ENCODE data around the gene SLC7A7.
"Not testable (repeated sequence)": the region's sequence is repeated elsewhere in the genome, so short reads cannot be mapped to it uniquely, and the experiment has no call there.

SLC7A7 gene

DNA sequence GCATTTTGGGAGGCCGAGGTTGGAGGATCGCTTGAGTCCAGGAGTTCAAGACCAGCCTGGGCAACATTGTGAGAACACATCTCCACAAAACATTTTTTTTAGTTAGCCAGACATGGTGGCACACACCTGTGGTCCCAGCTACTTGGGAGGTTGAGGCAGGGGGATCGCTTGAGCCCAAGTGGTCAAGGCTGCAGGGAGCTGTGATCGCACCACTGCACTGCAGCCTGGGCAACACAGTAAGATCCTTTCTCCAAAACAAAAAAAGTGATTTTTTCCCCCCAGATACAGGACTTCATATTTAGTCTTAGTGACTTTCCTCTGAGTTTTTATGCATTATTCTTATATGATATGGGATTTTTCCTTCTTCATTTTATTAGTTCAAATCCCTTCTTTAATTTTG is 28.6 kb downstream of the SLC7A7 start:
- DNase-seq = no peak

DNA sequence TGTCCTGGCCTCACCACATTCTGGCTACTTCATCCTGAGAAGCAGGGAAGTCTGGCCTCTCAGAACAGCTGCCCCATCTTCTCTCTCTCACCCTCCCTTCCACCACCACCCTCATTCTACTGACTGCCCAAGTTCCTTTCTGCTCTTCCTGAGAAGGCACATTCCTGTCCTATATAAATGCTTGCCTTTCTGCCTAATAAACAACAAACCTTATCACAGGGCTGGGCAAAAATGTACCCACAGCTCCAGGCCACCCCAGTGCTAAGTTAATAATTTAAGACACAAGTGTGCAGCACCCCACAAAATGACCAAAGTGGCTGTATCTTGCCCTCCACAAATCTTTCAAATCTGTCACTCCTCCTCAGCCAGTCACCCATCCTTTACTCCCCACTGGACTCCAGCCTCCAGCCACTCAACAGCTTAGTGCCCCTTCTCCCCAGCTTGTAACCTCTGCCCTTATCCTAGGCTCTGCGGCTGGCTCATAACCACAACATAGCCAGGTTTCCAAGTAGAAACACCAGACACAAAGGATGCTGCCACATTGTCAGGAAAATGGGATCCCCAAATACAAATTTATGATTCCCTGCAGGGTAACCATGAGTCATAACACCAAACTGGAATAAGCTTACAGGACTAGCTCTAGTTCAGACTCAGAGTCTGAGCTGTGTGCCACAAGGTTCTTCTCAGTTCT is 33.8 kb downstream of the SLC7A7 start:
- DNase-seq = peak in 1 of 4 experiments; percentile 34

DNA sequence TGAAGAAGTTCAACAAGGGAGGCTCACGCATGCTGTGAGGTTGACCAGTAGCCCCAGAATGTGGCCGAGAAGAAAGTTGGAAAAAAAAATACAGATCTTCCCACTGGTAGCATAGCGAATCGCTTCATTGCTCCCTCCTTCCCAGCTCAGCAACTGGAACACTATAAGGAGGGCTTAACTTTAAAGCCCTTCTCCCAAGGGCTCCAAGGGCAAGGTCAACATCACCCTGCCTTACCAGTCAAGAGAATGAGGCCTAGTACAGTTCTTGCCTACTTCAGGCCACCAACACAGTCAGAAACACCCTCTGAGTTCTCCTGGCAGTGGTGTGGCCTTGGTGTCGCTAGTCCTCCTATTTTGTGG is 34.3 kb downstream of the SLC7A7 start:
- no peak for DNase-seq

DNA sequence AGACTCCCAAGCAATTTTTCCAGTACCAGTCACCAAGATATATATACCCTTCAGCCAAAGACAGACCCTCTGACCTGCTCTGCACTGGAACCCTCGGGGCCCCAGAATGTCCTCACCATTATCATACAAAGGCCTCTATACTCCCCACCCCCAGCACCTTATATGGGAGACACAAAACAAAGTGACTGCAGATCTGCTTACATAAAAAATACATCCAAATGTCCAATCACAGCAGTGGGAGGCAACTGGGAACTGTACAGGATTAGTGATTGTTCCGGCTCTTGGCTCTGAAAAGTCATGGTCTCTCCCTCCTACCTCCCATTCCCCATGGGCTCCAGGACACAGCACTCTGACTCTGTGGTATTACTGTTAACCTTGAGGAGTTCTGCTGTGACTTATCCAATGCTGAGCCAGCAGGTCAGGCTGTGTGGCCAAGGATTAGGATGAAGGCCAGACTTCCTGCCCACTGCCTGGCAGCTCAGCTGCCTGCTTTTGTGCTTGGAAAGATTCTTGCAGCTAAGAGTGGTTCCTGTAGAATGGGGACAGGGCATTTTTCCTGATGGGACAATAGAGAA is 35.0 kb downstream of the SLC7A7 start:
- peak in 1 of 4 experiments; percentile 30 for DNase-seq

DNA sequence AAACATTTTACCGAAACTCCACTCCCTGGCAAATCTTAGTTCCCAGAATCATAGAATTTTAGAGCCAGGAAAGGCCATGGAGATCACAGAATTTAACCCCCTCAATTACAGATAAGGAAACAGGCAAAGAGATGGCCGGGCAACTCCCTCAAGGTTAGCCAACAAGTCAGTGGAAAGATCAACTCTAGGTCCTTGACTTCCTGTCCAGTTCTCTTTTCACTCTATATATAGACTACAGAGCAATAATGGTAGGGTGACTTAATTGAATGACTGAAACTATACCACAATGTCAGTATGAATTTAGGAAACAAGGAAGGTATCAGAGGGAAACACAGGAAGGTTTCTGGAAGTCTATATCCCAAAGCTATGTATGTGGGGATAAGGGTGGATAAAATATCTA is 37.2 kb downstream of the SLC7A7 start:
- peak in 1 of 4 experiments; percentile 25 for DNase-seq

DNA sequence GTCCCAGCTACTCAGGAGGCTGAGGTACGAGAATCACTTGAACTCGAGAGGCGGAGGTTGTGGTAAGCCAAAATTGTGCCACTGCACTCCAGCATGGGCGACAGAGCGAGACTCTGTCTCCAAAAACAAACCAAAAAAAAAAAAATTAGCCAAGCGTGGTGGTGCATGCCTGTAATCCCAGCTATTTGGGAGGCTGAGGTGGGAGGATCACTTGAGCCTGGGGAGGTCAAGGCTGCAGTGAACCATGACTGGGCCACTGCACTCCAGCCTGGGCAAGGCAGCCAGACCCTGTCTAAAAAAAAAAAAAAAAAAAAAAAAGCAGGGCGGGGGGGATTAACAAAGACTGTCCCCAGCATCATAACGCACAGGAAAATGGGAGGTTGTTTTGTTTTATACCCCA is 38.4 kb downstream of the SLC7A7 start:
- DNase-seq = not testable (repeated sequence)

DNA sequence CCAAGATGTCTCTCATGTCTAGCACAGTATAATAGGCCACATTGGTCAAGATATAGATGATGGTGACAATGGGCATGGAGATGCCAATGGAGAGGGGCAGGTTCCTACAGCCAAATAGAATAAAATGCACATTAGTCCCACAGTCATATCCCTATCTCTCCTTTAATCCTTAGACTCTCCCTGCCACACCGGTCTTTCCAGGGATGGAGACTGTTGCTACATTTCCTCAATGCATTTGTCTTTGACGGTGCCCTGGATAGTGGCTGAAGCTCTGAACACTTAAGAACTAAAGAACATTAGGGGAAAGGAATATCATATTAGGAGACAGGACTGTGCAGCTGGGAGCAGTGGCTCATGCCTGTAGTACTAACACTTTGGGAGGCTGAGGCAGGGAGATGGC is 39.0 kb downstream of the SLC7A7 start:
- DNase-seq = no peak

DNA sequence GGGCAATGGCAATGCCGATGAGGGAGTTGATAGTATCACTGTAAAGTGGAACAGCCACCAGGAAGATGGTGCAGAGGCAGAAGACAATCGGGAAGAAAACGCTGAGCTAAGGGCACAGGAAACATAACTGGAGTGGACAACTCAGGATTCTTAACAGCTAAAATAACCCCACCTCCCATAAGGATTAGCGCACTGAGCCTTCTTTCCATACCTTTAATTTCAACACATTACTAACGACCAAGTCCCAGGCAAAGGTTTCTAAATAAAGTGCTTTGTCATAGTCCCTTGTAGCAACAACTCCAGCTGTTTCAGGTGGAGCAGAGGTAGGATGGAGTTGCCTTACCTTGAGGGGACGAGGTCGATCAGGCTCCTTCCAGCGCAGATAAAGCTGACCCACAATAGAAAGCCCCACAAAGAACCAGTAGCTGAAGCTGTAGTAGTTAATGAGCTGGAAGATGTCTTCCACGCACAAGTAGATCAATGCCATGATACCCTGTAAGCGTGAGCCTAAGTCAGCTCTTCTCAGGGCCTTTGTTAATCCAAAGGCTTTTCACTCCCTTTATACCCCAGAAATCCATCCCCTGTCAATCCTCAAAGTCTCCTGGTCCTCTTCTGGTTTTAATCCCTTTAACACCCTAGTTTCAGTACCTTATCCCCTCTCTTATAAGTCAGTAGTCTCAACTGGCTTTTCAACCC is 41.1 kb downstream of the SLC7A7 start:
- DNase-seq = no peak

DNA sequence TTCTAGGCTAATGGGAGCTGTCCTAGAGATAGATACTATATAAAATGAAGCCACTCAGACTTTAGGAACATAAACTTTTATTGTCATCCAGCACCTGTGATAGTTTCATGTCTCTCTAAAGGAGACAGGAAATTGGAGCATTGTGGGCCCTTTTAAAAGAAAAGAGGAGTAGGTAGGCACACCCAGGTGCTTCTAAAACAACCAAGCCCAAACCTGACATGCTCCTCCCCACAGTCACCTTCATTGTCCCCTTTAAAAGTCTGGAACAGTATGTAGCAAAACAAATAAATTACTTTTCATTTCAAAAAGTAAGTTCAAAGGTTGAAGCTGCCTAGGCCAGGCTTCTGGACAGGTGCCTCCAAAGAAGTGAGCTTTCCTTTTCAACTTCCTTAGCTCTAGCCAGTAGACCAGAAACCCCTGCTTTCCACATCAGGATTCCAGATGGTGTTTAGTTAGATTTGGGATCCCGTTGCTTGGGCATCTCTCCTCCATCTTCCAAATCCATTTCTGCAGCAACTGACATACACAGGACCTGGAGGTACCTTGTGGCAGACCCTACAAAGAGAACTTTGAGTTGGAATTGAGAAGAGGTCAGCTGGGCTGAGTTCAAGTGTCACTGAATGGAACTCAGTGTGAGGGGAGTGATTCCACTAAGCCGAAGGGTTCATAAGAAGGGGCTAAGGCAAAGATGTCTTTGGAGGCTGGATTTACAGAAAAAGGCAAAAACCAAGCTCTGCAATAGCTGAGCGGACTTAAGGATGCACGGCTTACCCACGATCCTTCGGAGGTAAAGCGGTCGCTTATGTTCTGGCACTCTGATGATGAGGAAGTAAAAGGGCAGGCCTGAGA is 41.8 kb downstream of the SLC7A7 start:
- no peak for DNase-seq

DNA sequence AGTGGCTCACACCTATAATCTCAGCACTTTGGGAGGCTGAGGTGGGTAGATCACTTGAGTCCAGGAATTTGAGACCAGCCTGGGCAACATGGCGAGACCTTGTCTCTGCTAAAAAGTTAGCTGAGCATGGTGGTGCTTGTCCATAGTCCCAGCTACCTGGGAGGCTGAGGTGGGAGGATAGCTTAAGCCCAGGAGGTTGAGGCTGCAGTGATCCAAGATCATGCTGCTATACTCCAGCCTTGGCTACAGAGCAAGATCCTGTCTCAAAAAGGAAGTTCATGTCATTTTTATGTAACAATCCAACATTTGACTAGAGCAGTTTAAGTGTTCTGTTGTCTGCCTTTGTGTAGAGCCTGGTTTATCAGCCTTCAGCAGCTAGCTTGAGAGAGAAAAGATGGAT is 42.5 kb downstream of the SLC7A7 start:
- DNase-seq = no peak

DNA sequence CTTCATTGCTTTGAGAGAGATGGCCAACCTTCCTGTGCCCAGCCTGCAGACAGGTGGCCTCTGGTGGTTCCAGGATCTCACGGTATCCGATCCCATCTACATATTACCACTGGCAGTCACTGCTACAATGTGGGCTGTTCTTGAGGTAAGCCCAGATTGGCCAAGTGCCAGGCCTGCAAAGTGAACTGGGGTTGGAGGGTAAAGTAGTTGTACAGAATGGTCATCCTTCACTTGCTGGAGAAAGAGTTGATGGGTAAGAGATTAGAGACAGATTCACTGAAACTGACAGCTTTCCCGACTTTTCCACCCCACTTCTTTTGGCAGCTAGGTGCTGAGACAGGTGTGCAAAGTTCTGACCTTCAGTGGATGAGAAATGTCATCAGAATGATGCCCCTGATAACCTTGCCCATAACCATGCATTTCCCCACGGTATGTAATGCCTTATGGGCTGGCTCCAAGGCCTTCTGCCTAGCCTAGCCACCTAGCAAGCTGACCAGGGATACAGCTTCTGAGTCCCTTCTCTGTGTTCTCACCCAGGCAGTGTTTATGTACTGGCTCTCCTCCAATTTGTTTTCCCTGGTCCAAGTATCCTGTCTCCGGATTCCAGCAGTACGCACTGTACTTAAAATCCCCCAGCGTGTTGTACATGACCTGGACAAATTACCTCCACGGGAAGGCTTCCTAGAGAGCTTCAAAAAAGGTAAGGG is 44.6 kb downstream of the SLC7A7 start:
- no peak for DNase-seq

DNA sequence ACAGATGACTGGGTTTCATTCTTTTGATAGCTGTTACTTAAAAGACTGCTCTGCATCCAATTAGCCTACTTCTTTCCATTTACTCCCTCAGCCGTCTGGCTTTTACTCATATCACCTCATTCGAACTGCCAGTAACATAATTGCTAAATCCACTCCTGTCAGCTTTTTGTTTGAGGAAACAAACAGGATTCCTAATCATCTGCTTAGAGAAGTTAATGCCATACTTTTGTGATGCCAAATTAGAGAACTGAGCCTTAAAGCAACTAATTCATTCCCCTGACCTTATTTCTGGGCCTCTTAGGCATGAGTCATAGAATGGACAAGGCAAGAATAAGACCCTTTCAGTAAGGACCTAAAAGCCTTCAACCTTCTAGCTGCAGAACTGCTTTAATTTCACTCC is 45.9 kb downstream of the SLC7A7 start:
- DNase-seq = peak; percentile 28 to 69 (median 47)

DNA sequence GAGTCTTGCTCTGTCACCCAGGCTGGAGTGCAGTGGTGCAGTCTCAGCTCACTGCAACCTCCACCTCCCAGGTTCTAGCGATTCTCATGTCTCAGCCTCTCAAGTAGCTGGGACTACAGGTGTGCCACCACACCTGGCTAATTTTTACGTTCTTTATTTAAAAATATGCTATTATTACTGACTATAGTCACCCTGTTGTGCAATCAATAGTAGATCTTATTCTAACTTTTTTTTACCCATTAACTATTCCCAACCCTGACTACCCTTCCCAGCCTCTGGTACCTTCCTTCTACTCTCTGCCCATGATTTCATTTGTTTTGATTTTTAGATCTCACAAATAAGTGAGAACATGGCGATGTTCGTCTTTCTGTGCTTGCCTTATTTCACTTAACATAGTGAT is 46.3 kb downstream of the SLC7A7 start:
- DNase-seq = no peak

DNA sequence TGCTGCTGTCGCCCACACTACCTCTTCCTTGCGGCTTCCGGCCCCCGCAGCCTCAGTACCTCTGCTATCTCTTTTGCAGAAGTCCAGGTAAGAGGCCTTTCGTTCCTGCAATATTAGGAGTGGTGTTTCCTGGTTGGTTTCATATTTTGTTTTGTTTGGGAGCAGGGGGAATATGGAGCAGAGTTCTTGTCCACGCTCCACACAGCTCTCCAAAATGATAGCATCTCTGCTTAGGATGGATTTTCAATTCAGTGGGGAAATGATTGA is 48.0 kb downstream of the SLC7A7 start:
- no peak for DNase-seq

DNA sequence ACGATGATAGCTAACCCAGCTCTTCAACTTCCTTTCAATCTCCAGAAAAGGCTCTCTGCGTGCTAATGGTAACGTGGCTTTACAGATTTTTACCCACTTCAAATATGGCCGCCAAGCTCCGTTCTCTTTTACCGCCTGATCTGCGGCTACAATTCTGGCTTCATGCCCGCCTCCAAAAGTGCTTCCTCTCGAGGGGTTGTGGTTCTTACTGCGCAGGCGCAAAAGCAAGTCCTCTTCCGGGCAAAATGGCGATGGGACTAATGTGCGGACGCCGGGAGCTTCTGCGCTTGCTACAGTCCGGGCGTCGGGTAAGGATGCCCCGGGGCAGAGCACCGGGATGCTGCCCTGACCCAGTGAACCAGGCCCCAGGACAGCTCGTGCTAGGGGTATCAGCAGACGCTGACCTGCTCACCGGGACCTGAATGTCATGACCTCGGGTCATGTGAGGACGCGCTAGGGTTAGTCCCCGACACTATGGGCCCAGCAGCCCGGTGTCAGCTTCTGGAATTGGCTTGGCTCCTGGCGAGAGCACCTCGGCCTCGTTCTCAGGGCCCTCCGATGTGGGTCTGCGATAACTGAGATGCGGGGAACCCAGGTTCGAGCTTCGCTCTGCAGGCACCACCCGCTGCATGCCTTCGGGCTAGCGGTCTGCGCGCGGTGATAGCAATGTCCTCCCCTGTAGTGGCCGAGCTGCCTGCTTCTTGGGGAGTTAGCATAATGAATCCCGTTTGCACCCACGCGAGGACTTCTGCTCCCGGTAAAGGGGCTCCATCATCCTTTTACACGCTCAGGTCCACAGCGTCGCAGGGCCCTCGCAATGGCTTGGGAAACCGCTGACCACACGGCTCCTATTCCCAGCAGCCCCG is 48.5 kb downstream of the SLC7A7 start, which contains the start of gene OXA1L:
Gene OXA1L (plus strand): TSS at position 232 of the 866 bp plus-strand sequence. CDS start 14 bp downstream, at position 246.
- DNase-seq = peak; percentile 96 to 100 (median 98)

DNA sequence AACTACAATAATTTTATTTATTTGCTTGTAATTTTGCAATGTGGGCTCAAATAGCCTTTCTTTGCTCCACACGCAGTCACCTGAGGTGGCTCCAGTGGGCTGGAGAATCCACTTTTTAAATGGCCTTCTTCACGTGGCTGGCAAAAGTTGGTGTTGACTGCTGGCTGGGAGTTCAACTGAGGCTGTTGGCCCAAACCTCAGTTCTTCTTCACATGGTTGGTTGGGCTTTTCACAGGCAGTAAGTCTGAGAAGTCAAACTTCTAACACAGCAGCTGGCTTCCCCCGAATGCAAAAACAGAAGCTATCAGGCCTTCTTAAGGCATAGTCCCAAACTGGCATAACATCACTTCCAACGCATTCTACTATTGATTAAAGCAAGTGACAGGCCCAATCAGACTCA is 50.9 kb downstream of the SLC7A7 start:
- no peak for DNase-seq

DNA sequence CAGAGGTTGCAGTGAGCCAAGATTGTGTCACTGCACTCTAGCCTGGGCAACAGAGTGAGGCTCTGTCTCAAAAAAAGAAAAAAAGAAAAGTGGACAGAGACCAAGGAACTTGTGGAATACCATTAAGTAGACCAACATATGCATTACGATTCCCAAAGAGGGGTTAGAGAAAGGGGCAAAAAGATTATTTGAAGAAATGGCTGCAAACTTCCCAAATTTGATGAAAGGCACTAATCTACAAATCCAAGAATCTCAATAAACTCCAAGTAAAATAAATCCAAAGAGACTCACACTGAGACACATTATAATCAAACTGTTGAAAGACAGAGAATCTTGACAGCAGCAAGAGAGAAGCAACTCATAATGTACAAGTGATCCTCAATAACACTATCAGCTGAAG is 53.5 kb downstream of the SLC7A7 start:
- no peak for DNase-seq

DNA sequence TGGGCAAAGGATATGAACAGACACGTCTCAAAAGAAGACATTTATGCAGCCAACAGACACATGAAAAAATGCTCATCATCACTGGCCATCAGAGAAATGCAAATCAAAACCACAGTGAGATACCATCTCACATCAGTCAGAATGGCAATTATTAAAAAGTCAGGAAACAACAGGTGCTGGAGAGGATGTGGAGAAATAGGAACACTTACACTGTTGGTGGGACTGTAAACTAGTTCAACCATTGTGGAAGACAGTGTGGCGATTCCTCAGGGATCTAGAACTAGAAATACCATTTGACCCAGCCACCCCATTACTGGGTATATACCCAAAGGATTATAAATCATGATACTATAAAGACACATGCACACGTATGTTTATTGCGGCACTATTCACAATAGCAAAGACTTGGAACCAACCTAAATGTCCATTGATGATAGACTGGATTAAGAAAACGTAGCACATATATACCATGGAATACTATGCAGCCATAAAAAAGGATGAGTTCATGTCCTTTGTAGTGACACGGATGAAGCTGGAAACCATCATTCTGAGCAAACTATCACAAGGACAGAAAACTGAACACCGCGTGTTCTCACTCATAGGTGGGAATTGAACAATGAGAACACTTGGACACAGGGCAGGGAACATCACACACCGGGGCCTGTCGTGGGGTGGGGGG is 57.1 kb downstream of the SLC7A7 start:
- DNase-seq = not testable (repeated sequence)

DNA sequence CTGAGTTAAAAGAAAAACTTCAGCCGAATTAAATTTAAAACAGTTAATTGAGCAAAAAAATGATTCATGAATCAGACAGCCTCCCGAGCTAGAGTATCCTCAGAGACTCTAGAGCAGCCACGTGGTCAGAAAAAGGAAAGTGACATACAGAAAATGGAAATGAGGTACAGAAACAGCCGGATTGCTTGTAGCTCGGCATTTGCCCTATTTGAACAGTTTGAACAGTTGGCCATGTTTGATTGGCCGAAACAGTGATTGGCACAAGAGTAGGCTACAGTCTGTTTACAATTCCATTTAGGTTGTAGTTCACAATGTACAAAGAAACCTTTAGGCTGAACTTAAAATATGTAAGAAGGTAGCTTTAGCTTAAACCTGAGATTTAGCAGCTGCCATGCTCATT is 61.6 kb downstream of the SLC7A7 start:
- DNase-seq = peak in 3 of 4 experiments; percentile 41 to 61 (median 43)

DNA sequence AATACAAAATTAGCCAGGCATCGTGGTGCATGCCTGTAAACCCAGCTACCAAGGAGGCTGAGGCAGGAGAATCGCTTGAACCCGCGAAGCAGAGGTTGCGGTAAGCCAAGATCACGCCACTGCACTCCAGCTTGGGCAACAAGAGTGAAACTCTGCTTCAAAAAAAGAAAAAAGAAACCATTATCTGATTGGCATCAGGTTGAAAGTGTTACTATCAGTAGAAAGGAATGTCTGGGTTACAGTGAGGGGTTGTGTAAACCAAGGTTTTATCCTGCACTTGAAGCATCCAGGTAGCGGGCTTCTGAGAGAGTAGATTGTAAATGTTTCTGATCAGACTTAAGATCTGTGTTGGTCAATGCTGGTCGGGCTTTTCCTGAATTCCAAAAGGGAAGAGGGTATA is 62.8 kb downstream of the SLC7A7 start:
- no peak for DNase-seq

DNA sequence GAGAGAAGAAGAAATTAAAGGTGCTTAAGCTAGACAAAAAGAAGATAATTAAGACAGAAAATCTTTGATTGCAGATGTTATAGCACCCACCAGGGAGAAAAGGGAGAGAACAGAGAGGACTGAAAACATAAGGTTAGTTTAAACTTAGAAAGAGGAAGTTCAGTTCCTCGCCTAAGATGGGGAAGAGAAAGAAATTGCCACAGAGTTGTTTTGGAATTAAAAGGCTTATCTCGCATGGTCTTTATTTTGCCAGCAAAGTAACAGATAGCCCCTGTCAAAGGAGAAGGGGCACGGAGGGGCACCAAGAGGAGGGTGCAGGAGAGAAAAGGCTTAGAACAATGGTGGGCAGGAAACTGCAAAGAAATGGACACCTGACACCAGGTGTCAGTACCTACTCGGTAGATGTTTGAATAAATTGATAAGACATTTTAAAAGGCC is 66.6 kb downstream of the SLC7A7 start:
- DNase-seq = peak; percentile 22 to 73 (median 45)

Measured in suppressor macrophage (primary cell).